Fibroblast of lung (primary cell): ENCODE measurements around the gene PARP14.

Experiments
- CTCF ChIP-seq, 2 donors: IDR thresholded peaks in 1 of 2; conservative IDR thresholded peaks in 1 of 2; 1 replicate in 1 of 2; 2 replicates in 1 of 2; pipeline ENCODE4 v1.5.1; 2011 to 2012; ENCODE audit warnings: low read length in 2 of 2, control low read depth in 1 of 2, inconsistent platforms in 1 of 2, low read depth in 1 of 2, mild to moderate bottlenecking in 1 of 2
- EZH2 ChIP-seq: IDR thresholded peaks from 2 replicates; pipeline ENCODE4 v1.5.1; 2012; ENCODE audit warnings: low read length, control low read depth, mild to moderate bottlenecking; ENCODE audit errors: missing control alignments

DNA sequence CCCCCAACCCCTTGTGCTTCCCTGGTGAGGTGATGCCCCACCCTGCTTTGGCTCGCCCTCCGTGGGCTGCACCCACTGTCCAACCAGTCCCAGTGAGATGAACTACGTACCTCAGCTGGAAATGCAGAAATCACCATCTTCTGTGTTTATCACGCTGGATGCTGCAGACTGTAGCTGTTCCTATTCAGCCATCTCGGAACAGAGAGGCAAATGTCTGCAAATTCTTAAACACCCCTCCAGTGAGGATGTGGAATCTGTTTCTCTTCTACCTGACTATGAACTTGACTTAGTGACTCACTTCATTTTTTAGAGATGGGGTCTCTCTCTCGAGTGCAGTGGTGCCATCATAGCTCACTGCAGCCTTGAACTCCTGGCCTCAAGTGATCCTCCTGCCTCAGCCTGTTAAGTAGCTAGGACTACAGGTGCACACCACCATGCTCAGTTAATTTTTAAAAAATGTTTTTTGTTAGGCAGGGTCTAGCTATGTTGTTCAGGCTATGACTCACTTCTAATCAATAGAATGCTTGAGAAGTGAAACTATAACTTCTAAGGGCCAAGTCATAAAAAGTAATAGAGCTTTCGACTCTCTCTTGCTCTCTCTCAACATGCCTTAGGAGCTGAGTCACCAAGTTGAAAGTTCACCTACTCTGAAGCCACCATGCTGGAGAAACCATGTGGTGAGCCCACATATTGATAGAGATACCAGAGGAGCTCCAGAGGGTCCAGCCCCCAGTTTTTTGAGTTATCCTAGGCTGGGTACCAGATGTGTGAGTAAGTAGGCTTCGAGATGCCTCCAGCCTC, 11.5 kb upstream of the PARP14 start:
- TF ChIP-seq CTCF (conservative IDR thresholded peaks at IDR 0.05 in 1 of 2, IDR thresholded peaks at IDR 0.05 in 1 of 2; ENCODE audit: low read depth in 1 of 2, low read length in 2 of 2) (no peak), EZH2 (no peak)
